LoVo (cell line): ENCODE measurements around the gene DLG4.

Experiments
- DNase-seq: peaks from one replicate; pipeline ENCODE4 v3.0.0-alpha.2; 2016; ENCODE audit warnings: low spot score

DLG4 gene

GRCh38 chr17:7214300-7215135 is 5.1 kb downstream of the DLG4 start:
- peak; percentile 95 for DNase-seq

DNA sequence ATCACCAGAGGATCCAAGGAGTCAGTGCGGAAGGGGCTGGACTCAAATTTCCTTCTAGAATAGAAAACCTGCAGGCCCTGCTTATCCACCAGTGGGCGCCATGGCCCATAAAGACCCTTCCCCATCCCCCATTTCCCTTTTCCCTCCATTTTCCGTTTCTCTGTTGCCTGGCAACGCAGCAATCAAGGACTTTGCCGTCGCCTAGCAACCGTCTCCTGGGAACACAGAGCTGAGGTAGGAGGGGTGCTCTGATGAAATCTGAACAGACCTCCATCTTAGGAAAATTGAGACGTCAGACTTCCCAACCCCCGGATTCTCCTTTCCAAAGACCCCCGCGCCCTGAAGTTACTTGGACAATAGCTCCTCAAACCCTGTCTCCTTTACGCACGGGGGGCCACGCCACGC is 5.7 kb downstream of the DLG4 start:
- peak; percentile 63 for DNase-seq

GRCh38 chr17:7211491-7212273 is 8.0 kb downstream of the DLG4 start:
- no peak for DNase-seq

DNA sequence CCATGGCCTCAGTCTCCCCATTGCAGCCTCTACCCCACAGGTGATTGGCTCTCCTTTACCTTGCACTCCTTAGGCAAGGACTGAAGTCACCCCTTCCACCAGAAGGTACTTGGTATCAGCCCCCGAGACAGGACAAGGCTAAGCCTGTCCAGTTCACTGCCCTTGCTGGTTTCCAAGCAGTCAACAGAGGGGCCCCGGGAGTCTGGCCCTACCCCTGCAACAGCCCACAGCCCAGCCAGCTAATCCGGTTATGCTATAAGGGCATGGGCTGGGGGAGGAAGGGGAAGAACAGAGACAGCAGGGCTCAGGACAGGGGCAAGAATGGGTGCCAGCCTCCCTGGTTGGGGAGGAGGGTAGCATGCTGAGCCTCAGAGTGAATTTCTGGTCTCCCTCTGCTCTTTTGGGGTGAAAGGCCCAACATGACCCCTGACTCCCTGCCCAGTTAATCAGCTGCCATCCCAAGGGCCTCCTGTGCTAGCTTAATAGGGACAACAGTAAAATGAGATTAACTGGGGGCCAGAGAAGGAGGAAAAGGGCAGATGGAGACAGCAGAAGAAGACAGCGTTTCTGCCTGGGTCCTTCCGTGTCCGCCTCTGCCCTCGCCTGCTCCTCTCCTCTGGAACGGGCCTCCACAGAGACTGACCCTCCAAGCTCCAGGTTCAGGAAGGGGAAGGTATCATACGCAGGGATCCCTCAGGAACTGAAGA is 10.7 kb downstream of the DLG4 start:
- DNase-seq: no peak

DNA sequence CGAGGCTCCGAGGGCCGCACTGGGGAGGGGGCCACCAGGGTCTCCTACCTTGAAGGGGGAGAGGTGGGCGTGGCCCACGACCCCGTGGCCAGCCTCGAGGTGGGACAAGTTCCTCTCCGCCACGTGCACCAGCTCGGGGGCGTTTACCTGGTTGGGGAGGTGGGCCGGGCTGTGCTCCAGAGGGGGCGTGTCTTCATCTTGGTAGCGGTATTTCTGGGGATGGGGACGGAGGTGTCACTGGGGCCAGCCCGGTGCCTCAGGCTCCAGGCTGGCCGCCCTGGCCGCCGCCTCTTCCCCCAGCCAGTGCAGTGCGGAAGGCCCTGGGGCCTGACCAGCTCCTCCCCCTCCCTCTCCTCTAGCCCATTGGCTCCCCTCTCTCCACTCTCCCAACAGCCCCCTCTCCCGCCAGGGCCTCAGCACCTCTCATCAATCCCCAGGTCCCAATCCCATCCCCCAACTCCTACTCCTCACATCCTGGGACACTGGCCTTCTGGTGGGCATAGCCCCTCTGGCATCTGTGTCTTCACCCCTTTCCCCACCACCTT is 11.5 kb downstream of the DLG4 start:
- DNase-seq: no peak

GRCh38 chr17:7207120-7208001 is 12.3 kb downstream of the DLG4 start:
- DNase-seq: no peak

GRCh38 chr17:7205561-7205960 is 14.1 kb downstream of the DLG4 start:
- DNase-seq: no peak

GRCh38 chr17:7204828-7205461 is 14.7 kb downstream of the DLG4 start:
- no peak for DNase-seq

GRCh38 chr17:7204336-7204735 is 15.3 kb downstream of the DLG4 start:
- DNase-seq: no peak

DNA sequence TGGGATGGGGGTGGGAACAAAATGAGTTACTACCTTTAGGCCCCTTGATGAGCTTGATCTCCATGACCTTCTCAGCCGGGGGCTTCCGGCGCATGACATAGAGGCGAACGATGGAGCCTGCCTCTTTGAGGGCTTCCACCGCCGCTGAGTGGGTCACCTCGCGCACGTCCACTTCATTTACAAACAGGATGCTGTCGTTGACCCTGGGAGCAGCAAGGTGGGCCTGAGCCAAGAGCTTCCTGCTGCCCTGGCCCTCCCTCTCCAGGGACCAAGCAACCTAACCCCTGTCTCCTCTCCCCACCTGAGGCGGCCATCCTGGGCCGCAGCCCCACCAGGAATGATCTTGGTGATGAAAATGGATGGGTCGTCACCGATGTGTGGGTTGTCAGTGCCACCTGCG is 16.2 kb downstream of the DLG4 start:
- DNase-seq: no peak

- DNase-seq: no peak
Observed at GRCh38 chr17:7196651-7197401, 22.8 kb downstream of the DLG4 start.

DNA sequence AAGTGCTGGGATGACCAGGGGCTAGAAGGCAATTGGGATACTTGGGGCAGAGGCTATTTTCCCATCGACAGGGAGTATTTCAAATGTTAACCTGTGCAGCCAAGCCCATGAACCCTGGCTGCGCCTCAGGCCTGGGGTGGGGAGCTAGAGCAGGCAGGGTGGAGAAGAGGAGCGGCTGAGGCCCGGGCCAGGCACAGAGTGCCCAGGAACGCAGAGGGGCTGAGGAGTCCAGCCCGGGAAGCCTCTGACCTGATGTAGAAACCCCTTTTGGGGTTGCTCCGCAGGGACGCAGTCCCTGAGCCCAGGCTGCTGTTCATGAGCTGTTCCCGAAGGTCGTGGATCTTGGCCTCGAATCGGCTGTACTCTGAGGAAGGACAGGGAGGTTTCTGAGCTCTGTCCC is 23.7 kb downstream of the DLG4 start:
- no peak for DNase-seq

DNA sequence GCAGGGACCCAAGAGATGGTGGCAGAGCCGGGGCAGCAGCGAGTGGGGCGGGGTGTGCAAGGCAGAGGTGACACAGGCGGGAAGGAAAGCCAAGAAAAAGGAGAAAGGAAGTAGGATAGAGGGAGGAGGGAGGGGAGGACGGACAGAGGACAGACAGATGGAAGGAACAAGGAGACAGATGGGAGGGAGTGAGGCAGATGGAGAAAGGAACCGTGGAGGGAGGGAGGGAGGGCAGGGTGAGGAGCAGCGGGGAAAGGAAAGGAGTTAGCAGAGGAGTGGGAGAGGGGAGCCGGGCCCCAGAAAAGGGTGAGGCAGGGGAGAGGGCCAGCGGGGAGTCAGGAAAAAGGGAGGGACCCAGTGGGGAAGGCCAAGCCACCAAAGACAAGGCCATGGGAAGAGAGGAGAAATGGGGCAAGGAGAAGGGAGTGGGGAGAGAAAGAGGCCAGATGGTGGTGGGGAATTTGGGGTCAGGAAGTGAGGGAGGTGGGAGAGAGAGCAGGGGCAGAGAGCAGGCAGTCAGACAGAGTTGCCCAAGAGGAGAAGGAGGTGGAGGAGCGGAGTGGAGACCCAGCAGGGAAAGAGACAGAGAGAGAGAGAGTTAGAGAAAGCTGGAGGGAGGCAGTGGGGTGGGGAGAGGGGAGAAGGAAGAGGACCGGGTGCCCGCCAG is 27.2 kb downstream of the DLG4 start:
- DNase-seq: no peak

GRCh38 chr17:7191571-7192270 is 27.9 kb downstream of the DLG4 start:
- no peak for DNase-seq

DNA sequence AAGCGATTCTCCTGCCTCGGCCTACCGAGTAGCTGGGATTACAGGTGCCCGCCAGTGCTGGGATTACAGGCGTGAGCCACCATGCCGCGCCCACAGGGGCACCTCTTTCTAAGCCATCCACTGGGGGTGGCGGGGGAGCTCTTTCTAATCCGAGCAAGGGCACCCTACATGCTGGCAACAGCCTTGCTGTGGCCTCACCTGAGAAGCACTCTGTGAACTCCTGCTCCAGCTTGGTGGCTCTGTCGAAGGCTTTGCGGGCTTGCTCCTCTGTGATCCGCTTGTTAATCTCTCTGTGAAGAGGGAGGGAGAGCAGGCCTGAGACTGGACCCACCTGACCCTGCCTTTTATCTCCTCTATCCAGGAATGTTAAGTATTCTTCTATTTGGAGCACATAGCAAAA is 28.6 kb downstream of the DLG4 start:
- DNase-seq: no peak

- no peak for DNase-seq
Observed at GRCh38 chr17:7190276-7190917, 29.2 kb downstream of the DLG4 start.

GRCh38 chr17:7186241-7186640 is 33.4 kb downstream of the DLG4 start:
- no peak for DNase-seq

DNA sequence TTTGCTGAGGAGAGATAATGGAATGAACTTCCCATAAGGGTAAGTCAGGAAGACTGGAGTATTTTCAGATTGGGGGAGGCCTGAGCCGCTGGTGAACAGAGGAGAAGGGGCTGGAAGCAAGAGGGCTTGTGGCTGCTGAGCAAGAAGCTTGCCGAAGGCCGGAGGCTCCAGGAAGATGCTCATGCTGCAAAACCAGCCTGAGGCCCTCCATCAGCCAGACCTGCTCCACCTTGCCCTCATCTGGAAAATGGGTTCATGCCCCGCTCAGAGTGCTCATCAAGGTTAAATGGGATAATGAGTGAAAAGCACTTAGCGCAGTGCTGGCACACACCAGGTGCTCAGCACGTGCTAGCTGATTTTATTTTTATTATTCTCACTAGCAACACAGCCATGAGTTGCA is 35.0 kb downstream of the DLG4 start:
- no peak for DNase-seq

DNA sequence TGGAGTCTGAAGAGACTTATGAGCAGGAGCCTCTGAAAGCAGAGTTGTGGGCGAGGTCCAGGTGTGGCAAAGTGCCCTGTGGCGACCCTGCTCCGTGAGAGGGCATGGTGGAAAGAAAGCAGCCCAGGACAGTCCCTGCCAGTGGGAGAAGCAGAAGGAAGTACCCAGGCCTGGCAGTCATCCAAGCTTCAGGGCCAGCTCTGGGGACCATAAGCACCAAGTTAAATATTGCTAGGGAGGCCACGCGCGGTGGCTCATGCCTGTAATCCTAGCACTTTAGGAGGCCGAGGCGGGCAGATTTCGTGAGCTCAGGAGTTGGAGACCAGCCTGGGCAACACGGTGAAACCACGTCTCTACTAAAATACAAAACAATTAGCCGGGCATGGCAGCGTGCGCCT is 35.5 kb downstream of the DLG4 start:
- peak; percentile 33 for DNase-seq
